Stimulated activated CD4-positive, alpha-beta T cell treated with anti-CD3 and anti-CD28 coated beads, TNF-alpha, amount 100 ng/mL, for 48 hours (primary cell): ENCODE measurements around the gene NME8.
A peak's percentile ranks its signal among the peaks of the same experiment; 100 is the strongest.
"Not testable (repeated sequence)": the region's sequence is repeated elsewhere in the genome, so short reads cannot be mapped to it uniquely, and the experiment has no call there.

Source experiments
- DNase-seq, 3 donors: peaks; one replicate each; pipeline ENCODE4 v3.0.0-alpha.2; 2020; ENCODE audit warnings: low read depth in 3 of 3

The NME8 gene

GRCh38 chr7:37848297-37848696 lies at the start of gene NME8:
NME8 (plus strand) TSS chr7:37848597; CDS start chr7:37850267, 1,670 bp downstream.
- DNase-seq, result no peak

GRCh38 chr7:37806152-37806551 lies 42.2 kb upstream of the NME8 start:
- no peak for DNase-seq

GRCh38 chr7:37812161-37812580 lies 36.2 kb upstream of the NME8 start:
- DNase-seq, result not testable (repeated sequence)

GRCh38 chr7:37815671-37816371 lies 32.6 kb upstream of the NME8 start:
- DNase-seq, result no peak

GRCh38 chr7:37816922-37817590 lies 31.3 kb upstream of the NME8 start:
- DNase-seq, result no peak

- no peak for DNase-seq
Observed at GRCh38 chr7:37817591-37817960, 30.8 kb upstream of the NME8 start.

GRCh38 chr7:37817996-37818720 lies 30.2 kb upstream of the NME8 start:
- DNase-seq, result no peak

GRCh38 chr7:37820708-37821468 lies 27.5 kb upstream of the NME8 start:
- no peak for DNase-seq

- DNase-seq, result no peak
Observed at GRCh38 chr7:37822946-37823345, 25.5 kb upstream of the NME8 start.

GRCh38 chr7:37823557-37823956 lies 24.8 kb upstream of the NME8 start:
- no peak for DNase-seq

- no peak for DNase-seq
Observed at GRCh38 chr7:37825038-37825437, 23.4 kb upstream of the NME8 start.

GRCh38 chr7:37826825-37827224 lies 21.6 kb upstream of the NME8 start:
- DNase-seq, result no peak

- DNase-seq, result no peak
Observed at GRCh38 chr7:37831244-37831643, 17.2 kb upstream of the NME8 start.

- DNase-seq, result no peak
Observed at GRCh38 chr7:37832194-37832593, 16.2 kb upstream of the NME8 start.

- DNase-seq, result peak in 1 of 3 donors; percentile 40
Observed at GRCh38 chr7:37833107-37833817, 15.1 kb upstream of the NME8 start.

- DNase-seq, result no peak
Observed at GRCh38 chr7:37833818-37834146, 14.6 kb upstream of the NME8 start.

GRCh38 chr7:37853468-37853867 lies 5.1 kb downstream of the NME8 start:
- no peak for DNase-seq

GRCh38 chr7:37882086-37882485 lies 33.7 kb downstream of the NME8 start:
- DNase-seq, result no peak

GRCh38 chr7:37893359-37893758 lies 45.0 kb downstream of the NME8 start:
- no peak for DNase-seq

- no peak for DNase-seq
Observed at GRCh38 chr7:37894671-37895070, 46.3 kb downstream of the NME8 start.

- no peak for DNase-seq
Observed at GRCh38 chr7:37899712-37900247, 51.4 kb downstream of the NME8 start.
